Measurements from ENCODE around the gene KAZN.

DNA sequence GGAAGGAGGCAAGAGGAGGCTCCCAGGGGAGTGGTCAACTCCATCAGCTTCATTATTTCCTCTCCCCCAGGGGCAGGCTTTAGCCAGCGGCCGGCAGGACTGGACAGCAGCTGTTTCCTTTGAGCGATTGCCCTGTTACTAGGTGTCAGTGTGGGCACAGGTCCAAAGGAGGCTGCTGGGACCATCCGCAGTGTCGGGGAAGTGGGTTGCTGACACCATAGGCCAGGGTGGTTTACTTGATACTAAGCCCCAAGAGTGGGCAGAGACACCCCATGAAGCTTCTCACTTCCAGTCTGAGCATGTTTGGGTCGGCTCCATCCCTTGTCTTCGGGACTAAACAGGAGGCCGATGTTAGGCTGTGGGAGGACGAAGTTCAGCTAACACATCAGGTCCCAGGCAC is 63.6 kb downstream of the KAZN start:
- TF ChIP-seq, protein P1, sequence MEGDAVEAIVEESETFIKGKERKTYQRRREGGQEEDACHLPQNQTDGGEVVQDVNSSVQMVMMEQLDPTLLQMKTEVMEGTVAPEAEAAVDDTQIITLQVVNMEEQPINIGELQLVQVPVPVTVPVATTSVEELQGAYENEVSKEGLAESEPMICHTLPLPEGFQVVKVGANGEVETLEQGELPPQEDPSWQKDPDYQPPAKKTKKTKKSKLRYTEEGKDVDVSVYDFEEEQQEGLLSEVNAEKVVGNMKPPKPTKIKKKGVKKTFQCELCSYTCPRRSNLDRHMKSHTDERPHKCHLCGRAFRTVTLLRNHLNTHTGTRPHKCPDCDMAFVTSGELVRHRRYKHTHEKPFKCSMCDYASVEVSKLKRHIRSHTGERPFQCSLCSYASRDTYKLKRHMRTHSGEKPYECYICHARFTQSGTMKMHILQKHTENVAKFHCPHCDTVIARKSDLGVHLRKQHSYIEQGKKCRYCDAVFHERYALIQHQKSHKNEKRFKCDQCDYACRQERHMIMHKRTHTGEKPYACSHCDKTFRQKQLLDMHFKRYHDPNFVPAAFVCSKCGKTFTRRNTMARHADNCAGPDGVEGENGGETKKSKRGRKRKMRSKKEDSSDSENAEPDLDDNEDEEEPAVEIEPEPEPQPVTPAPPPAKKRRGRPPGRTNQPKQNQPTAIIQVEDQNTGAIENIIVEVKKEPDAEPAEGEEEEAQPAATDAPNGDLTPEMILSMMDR (IDR thresholded peaks at IDR 0.05; ENCODE audit: poor library complexity, severe bottlenecking), result no peak
- TF ChIP-seq RAD21 (conservative IDR thresholded peaks at IDR 0.05) (no peak), EP300 (conservative IDR thresholded peaks at IDR 0.05; ENCODE audit: poor library complexity, severe bottlenecking) (no peak), EZH2 (IDR thresholded peaks at IDR 0.05; ENCODE audit: borderline replicate concordance, insufficient read depth, low read length, poor library complexity, severe bottlenecking) (no peak)
- TF ChIP-seq, protein P2, sequence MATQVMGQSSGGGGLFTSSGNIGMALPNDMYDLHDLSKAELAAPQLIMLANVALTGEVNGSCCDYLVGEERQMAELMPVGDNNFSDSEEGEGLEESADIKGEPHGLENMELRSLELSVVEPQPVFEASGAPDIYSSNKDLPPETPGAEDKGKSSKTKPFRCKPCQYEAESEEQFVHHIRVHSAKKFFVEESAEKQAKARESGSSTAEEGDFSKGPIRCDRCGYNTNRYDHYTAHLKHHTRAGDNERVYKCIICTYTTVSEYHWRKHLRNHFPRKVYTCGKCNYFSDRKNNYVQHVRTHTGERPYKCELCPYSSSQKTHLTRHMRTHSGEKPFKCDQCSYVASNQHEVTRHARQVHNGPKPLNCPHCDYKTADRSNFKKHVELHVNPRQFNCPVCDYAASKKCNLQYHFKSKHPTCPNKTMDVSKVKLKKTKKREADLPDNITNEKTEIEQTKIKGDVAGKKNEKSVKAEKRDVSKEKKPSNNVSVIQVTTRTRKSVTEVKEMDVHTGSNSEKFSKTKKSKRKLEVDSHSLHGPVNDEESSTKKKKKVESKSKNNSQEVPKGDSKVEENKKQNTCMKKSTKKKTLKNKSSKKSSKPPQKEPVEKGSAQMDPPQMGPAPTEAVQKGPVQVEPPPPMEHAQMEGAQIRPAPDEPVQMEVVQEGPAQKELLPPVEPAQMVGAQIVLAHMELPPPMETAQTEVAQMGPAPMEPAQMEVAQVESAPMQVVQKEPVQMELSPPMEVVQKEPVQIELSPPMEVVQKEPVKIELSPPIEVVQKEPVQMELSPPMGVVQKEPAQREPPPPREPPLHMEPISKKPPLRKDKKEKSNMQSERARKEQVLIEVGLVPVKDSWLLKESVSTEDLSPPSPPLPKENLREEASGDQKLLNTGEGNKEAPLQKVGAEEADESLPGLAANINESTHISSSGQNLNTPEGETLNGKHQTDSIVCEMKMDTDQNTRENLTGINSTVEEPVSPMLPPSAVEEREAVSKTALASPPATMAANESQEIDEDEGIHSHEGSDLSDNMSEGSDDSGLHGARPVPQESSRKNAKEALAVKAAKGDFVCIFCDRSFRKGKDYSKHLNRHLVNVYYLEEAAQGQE (IDR thresholded peaks at IDR 0.05; ENCODE audit: borderline replicate concordance), result no peak
